ENCODE data around the gene ELL2. TPM values are rescaled to one million over a fixed set of nuclear protein-coding genes. Genes with fewer than 3 reads are reported as not detected.
A peak's percentile ranks its signal among the peaks of the same experiment; 100 is the strongest.

ELL2 gene
- total and polyA plus RNA-seq, 2 of the 13 experiments (the other 11 are each of a cell fraction or from before 2014, with no cell fraction given) = 78.9 to 97.1 TPM

GRCh38 chr5:95966005-95966404 is 4.4 kb upstream of the ELL2 start (continued):
- TF ChIP-seq FOSL2 (CRISPR knock-in tag; IDR thresholded peaks at IDR 0.05) (no peak), IKZF5 (CRISPR knock-in tag; IDR thresholded peaks at IDR 0.05) (peak; percentile 25; the same call in 1 of the 2 replicates), SRSF9 (IDR thresholded peaks at IDR 0.05; ENCODE audit: borderline replicate concordance, insufficient read depth, low read depth, low read length, poor library complexity, severe bottlenecking) (no peak), TBX2 (CRISPR knock-in tag; IDR thresholded peaks at IDR 0.05; ENCODE audit: borderline replicate concordance) (peak; percentile 79), ZNF282 (IDR thresholded peaks at IDR 0.05; ENCODE audit: partially characterized antibody) (no peak), SALL2 (CRISPR knock-in tag; IDR thresholded peaks at IDR 0.05) (no peak), KLF9 (CRISPR knock-in tag; IDR thresholded peaks at IDR 0.05; ENCODE audit: low read depth) (no peak), BORCS8-MEF2B (CRISPR knock-in tag; IDR thresholded peaks at IDR 0.05) (no peak), HNRNPL (IDR thresholded peaks at IDR 0.05; ENCODE audit: low read depth, low read length) (no peak), ZNF318 (CRISPR knock-in tag; IDR thresholded peaks at IDR 0.05) (no peak), SP4 (CRISPR knock-in tag; IDR thresholded peaks at IDR 0.05) (no peak), ZNF839 (CRISPR knock-in tag; IDR thresholded peaks at IDR 0.05; ENCODE audit: borderline replicate concordance) (no peak), MAZ (IDR thresholded peaks at IDR 0.05; ENCODE audit: borderline replicate concordance, low read depth, low read length) (peak; percentile 37; the same call in 1 of the 2 replicates), MAZ (CRISPR knock-in tag; IDR thresholded peaks at IDR 0.05; ENCODE audit: low read depth) (0 out of 2 replicates have a peak, but pooled peaks have one; percentile 36), TGIF2 (CRISPR knock-in tag; IDR thresholded peaks at IDR 0.05) (no peak), FOXK2 (IDR thresholded peaks at IDR 0.05) (no peak), GTF2F1 (IDR thresholded peaks at IDR 0.05; ENCODE audit: low read length) (no peak), RORA (CRISPR knock-in tag; IDR thresholded peaks at IDR 0.05) (no peak), GPN1 (CRISPR knock-in tag; IDR thresholded peaks at IDR 0.05; ENCODE audit: borderline replicate concordance) (no peak), TCF7L2 (IDR thresholded peaks at IDR 0.05; ENCODE audit: low read depth, low read length) (no peak), U2AF1 (optimal IDR thresholded peaks at IDR 0.05; ENCODE audit: low read depth, low read length) (no peak), RFXAP (CRISPR knock-in tag; IDR thresholded peaks at IDR 0.05; ENCODE audit: borderline replicate concordance) (no peak), MED8 (CRISPR knock-in tag; IDR thresholded peaks at IDR 0.05; ENCODE audit: insufficient replicate concordance) (no peak), ARNTL (CRISPR knock-in tag; IDR thresholded peaks at IDR 0.05) (no peak), HMG20A (CRISPR knock-in tag; IDR thresholded peaks at IDR 0.05; ENCODE audit: borderline replicate concordance) (peak; percentile 96)

Data from HepG2 (cell line).